Lower leg skin (tissue), 4 donors: Measurements from ENCODE around the gene HOXC12. TPM values are rescaled to one million over a fixed set of nuclear protein-coding genes. Genes with fewer than 3 reads are reported as not detected.
A peak's percentile ranks its signal among the peaks of the same experiment; 100 is the strongest.

Experiments
- DNase-seq, 2 donors: peaks; one replicate each; pipeline ENCODE4 v3.0.0-alpha.2; 2019; ENCODE audit warnings: low spot score in 2 of 2
- H3K4me3 ChIP-seq: fragments of 200-600 bp; sonication (generic); 2 replicates; pipeline ENCODE4 v1.5.1; 2017; ENCODE audit warnings: mild to moderate bottlenecking, low read depth; ENCODE audit not compliant: poor library complexity, severe bottlenecking
- POLR2A ChIP-seq, 2 donors: fragments of 450-650 bp; IDR thresholded peaks; one replicate each; pipeline ENCODE4 v1.6.1; 2016 to 2017; ENCODE audit warnings: antibody characterized with exemption in 2 of 2, mild to moderate bottlenecking in 1 of 2, moderate library complexity in 1 of 2
- whole genome bisulfite sequencing, 2 donors: methylation state at CpG; one replicate each; pipeline ENCODE4 v1.1.5; 2018; 5-methylcytosine and 5-hydroxymethylcytosine counted together
- intact Hi-C: fragments of 100-400 bp; cut with DNase I; formaldehyde crosslinking; loops from one replicate; pipeline ENCODE4 v1.15.0; 2023; ENCODE audit warnings: low total_unique reads
- total RNA-seq, 4 donors: library from RNA; depleted of rRNA; stranded (reverse); fragments of >200 nt; gene quantifications; one replicate each; pipeline ENCODE4 v1.1.0, GENCODE V29; 2016
- TF ChIP-seq, protein P1 (sequence below), 3 donors: fragments of 450-650 bp; IDR thresholded peaks; one replicate each; pipeline ENCODE4 v1.5.1; 2016; ENCODE audit warnings: antibody characterized with exemption in 3 of 3, mild to moderate bottlenecking in 3 of 3, moderate library complexity in 2 of 3

Gene HOXC12
- total RNA-seq, 4 donors from 2014 or later: 4.4 to 13.6 (median 6.5) TPM

- DNase-seq: no peak
- 70 to 71% methylated on average over 38 of the region's 38 CpGs for WGBS, 2 donors
- no peak overlapping the region for H3K4me3 ChIP-seq
- intact Hi-C loops: no loop called here
- TF ChIP-seq, protein P1, sequence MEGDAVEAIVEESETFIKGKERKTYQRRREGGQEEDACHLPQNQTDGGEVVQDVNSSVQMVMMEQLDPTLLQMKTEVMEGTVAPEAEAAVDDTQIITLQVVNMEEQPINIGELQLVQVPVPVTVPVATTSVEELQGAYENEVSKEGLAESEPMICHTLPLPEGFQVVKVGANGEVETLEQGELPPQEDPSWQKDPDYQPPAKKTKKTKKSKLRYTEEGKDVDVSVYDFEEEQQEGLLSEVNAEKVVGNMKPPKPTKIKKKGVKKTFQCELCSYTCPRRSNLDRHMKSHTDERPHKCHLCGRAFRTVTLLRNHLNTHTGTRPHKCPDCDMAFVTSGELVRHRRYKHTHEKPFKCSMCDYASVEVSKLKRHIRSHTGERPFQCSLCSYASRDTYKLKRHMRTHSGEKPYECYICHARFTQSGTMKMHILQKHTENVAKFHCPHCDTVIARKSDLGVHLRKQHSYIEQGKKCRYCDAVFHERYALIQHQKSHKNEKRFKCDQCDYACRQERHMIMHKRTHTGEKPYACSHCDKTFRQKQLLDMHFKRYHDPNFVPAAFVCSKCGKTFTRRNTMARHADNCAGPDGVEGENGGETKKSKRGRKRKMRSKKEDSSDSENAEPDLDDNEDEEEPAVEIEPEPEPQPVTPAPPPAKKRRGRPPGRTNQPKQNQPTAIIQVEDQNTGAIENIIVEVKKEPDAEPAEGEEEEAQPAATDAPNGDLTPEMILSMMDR (IDR thresholded peaks at IDR 0.05): no peak
- no peak for TF ChIP-seq POLR2A (IDR thresholded peaks at IDR 0.05)
Observed at GRCh38 chr12:53963434-53964314, 9.0 kb downstream of the HOXC12 start.

DNA sequence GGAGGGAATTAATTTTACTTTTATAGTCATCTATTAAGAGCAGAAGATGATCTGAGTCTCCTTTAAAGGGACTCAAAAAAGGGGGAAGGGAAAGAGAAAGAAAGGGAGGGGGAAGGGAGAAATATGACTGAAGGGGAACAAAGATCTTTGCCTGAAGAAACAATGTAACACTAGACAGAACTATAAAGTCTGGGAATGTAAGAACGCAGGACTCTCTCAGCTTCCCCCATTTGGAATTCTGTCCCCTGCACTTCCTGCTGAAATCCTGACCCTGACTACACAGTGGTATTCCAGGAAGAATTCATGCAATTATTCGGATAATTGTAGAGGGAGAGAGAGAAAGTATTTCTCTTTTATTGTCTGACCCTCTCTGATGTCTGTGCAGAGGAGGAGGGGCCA lies 9.6 kb downstream of the HOXC12 start:
- TF ChIP-seq, protein P1 (IDR thresholded peaks at IDR 0.05): no peak
- no peak for TF ChIP-seq POLR2A (IDR thresholded peaks at IDR 0.05)
- 60 to 63% methylated on average over 2 of the region's 2 CpGs for WGBS, 2 donors
- H3K4me3 ChIP-seq: no peak overlapping the region
- no peak for DNase-seq
- intact Hi-C loops: no loop called here

GRCh38 chr12:53965281-53966084 lies 10.8 kb downstream of the HOXC12 start:
- no peak for TF ChIP-seq POLR2A (IDR thresholded peaks at IDR 0.05)
- TF ChIP-seq, protein P1 (IDR thresholded peaks at IDR 0.05): no peak
- intact Hi-C loops: no loop called here
- DNase-seq: peak in 1 of 2 donors; percentile 71
- no peak overlapping the region for H3K4me3 ChIP-seq
- 41 to 60% methylated on average over 18 of the region's 18 CpGs for WGBS, 2 donors

DNA sequence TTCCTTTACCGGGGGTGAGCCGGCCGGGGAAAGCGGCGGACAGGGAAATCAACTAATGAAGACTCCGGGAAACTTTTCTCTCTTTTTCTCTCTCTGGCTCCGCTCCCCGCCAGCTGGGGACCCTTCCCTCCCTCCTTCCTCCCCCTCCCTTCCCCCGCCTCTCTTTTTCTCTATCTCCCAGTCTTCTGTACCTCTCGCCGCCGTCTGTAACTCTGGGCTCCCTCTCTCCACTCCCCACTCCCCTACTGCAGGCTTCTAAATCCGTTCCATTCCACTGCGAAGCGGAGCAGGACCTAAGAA lies 11.3 kb downstream of the HOXC12 start:
- 38 to 57% methylated on average over 15 of the region's 15 CpGs for WGBS, 2 donors
- peak overlapping the region; percentile 7 for H3K4me3 ChIP-seq
- no peak for DNase-seq
- intact Hi-C loops: no loop called here
- TF ChIP-seq POLR2A (IDR thresholded peaks at IDR 0.05): no peak
- TF ChIP-seq, protein P1 (IDR thresholded peaks at IDR 0.05): no peak

DNA sequence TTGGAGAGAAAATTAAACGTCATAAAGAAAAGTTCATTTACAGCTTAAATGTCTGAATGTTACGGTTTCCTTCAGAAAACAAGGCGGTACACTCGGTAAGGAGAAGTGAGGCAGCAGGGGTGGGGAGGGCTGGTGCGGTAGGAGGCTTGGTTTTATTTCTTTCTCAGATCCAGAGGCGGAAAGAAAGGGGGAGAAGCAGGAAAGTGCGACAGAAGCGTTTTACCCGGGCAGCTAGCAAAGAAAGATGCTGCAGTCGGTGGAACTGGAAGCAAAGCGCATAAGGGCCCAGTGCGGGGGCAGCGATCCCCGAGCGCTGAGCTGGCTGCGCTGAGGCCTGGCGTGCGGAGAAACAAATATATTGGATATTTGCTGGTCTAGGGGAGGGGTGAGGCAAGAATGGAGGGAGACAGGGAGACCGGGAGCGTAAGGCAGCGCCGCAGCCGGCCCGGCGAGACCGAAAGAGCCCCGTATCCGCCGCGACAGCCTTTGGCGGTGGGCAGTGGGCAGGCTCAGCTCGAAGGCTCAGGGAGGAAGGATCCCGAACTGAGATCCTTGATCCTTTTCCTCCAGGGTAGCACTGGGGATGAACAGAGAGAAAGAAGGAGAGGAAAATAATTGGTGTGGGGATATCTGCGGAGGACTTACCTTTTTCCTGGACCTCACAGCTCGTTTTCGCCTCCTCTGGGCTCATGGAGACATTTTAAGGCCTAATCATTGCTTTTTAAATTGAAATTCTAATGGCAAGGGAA lies 11.9 kb downstream of the HOXC12 start:
- intact Hi-C loops: no loop called here
- WGBS, 2 donors: 57 to 63% methylated on average over 36 of the region's 36 CpGs
- no peak for TF ChIP-seq POLR2A (IDR thresholded peaks at IDR 0.05)

More for the DNA sequence above, 11.9 kb downstream of the HOXC12 start:
- H3K4me3 ChIP-seq: peak overlapping the region; percentile 7
- no peak for DNase-seq
